Panc1 (cell line): ENCODE measurements around the gene DAB2IP.

Experiments
- CTCF ChIP-seq: fragments of 450-650 bp; IDR thresholded peaks from 2 replicates; pipeline ENCODE4 v1.5.1; 2017; ENCODE audit warnings: mild to moderate bottlenecking
- POLR2AphosphoS5 ChIP-seq: IDR thresholded peaks from 2 replicates; pipeline ENCODE4 v1.6.1; 2012; ENCODE audit warnings: mild to moderate bottlenecking, low read depth, low read length, moderate library complexity
- TCF7L2 ChIP-seq: IDR thresholded peaks from 2 replicates; pipeline ENCODE4 v1.6.1; 2011; ENCODE audit warnings: mild to moderate bottlenecking, low read depth, low read length, inconsistent platforms

GRCh38 chr9:121820286-121821005 is 169.0 kb downstream of the DAB2IP start:
- no peak for TF ChIP-seq CTCF
- no peak for TF ChIP-seq POLR2AphosphoS5
- no peak for TF ChIP-seq TCF7L2
